ENCODE data around the gene KCTD20.
"Not testable (repeated sequence)": the region's sequence is repeated elsewhere in the genome, so short reads cannot be mapped to it uniquely, and the experiment has no call there.

Gene KCTD20

DNA sequence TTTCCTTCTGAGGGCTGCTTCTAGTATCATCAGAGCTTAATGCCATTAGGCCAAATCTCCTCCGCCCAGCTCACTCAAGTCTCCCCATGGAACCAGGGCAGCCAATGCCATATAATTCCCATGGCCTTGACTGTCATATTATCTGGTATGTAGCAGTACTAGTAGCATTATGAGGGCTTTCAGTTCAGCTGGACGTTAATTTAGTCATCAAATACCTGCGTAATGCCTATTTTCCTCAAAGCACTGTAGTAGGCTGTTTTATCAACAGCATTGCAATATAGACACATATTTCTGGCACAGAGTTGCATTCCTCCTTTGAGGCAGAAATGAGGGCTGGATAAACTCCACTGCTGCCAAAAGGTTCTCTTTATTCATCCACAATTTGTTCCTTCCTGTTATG, 1.7 kb downstream of the KCTD20 start:
- no peak for DNase-seq (ENCODE audit: low read depth in 2 of 2)

DNA sequence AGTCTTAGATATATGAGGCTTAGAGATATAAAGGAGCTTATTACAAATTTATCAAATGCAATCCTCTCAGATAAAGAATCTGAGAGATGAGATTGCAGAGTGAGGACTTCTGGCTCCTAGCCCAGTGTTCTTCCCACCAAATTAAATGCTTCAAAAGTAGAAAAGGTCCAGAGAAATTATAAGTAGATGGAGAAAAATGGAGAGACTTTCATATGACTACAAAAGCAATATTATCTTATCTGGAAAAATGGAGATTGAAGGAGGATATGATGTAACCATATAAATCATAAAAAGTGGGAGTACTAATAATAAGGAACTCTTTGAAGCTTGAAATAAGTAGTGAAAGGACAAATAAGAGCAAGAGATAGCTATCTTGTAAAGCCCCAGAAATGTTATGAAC, 2.8 kb downstream of the KCTD20 start:
- DNase-seq (ENCODE audit: low read depth in 2 of 2), result no peak

DNA sequence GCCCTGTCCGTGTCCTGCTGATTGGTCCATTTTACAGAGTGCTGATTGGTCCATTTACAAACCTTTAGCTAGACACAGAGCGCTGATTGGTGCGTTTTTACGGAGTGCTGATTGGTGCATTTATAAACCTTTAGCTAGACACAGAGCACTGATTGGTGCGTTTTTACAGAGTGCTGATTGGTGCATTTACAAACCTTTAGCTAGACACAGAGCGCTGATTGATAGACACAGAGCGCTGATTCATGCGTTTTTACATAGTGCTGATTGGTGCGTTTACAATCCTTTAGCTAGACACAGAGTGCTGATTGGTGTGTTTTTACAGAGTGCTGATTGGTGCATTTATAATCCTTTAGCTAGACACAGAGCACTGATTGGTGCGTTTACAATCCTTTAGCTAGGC, 6.4 kb downstream of the KCTD20 start:
- DNase-seq (ENCODE audit: low read depth in 2 of 2), result not testable (repeated sequence)

DNA sequence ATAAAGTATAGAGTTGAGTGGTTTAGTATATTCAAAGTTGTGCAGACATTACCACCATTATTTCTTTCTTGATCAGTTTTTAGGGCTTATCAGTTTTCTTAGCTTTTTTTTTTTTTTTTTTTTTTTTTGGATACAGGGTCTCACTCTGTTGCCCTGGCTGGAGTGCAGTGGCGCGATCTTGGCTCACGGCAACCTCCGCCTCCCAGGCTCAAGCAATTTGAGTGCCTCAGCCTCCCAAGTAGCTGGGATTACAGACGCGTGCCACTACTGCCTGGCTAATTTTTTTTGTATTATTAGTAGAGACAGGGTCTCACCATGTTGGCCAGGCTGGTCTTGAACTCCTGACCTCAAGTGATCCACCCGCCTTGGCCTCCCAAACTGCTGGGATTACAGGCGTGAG, 10.1 kb downstream of the KCTD20 start:
- DNase-seq (ENCODE audit: low read depth in 2 of 2), result not testable (repeated sequence)

DNA sequence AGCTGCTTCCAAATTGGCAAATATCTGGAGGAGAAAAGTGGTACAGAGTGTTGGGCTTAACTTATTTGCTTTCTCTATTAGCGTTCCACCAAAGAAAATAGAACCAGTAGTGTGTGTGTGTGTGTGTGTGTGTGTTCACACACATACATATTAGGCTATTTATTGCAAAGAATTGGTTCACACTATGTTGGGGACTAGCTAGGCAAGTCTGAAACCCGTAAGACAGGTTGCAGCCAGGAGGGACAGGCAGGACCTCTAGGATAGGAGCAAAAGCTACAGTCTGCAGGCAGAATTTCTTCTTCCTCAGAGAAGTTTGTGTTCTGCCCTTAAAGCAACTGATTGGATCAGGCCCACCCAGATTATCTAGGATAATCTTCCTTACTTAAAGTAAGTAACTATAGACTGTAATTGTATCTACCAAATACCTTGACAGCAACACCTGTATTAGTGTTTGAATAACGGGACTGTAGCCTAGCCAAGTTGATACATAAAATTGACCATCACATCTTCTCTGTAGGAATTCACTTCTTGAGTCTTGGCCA, 12.8 kb downstream of the KCTD20 start:
- DNase-seq (ENCODE audit: low read depth in 2 of 2), result no peak

DNA sequence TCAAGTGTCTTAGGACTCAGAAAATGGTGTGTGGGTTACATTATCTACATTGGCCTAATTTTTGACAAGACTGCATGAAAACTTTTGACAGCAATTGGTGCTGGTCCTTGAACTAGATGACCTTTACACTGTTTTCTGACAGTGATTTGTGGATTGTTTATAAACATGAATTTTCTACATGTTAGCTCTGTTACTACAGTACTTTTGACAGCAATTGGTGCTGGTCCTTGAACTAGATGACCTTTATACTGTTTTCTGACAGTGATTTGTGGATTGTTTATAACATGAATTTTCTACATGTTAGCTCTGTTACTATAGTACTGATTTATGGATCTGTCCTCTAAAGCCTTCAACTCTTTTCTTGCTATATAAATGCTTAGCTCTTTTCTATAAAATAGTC, 16.7 kb downstream of the KCTD20 start:
- no peak for DNase-seq (ENCODE audit: low read depth in 2 of 2)

DNA sequence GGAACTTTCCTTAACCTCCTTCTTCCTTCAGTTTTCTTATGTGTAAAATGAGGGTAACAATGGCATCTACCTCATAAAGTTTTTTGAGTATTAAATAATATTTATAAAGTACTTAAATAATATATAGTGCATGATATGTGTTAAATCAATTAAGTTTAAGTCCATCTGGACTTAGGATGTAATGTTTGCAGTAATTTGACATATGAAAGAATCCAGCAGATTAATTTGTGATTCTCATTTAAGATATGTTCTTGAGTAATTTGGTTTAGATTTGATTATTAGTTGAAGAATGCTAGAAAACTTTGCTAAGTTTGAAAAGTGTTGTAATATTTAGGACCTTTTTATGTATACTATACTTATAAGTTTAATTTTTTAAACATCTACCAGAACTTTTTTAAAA, 18.1 kb downstream of the KCTD20 start:
- no peak for DNase-seq (ENCODE audit: low read depth in 2 of 2)

DNA sequence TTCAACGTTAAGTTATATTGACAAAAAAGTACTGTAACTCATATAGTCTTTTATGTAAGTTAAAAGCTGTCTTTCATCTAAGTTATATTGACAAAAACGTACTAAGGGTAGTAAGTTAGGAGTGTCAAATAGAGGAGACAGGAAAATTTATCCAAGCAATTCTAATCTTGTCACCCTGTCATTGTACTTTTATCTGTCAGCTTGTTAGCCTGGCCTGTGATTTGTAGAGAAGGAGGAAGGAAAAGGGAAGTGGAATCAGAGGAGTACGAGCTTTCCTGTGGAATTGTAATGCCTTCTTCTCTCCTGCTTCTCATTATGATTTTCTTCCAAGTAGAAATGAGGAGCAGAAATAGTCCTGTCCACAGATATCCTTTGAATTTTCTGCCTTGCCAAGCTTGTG, 18.8 kb downstream of the KCTD20 start:
- no peak for DNase-seq (ENCODE audit: low read depth in 2 of 2)

DNA sequence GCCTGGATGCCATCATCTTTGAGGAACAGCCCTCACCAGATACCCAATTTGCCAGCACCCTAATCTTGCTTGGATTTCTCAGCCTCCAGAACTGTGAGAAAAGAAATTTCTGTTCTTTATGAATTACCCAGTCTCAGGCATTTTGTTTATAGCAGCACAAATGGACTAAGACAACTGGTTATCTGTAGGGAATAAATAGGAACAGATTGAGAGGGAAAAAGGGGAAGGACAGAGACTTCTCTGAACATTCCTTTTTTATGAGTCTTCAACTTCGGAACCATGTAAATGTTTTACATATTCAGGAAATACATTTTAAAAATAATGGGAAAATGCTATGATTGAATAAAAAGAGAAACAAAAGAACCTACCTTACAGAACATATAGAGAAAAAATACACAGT, 20.9 kb downstream of the KCTD20 start:
- no peak for DNase-seq (ENCODE audit: low read depth in 2 of 2)

DNA sequence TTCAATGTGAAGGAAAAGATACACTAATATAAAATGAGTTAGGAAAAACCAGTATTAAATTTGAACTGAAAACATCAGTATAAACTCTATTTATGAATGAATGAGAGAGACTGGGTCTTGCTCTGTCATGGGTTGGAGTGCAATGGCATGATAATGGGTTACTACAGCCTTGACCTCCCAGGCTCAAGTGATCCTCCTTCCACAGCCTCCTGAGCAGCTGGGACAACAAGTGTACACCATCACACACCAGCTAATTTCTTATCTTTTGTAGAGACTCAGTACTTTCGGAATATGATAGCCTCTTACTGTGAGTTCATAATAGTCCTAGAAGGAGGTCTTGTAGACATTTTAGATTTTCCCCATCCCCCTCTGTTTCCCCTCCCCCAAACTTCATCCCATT, 21.4 kb downstream of the KCTD20 start:
- no peak for DNase-seq (ENCODE audit: low read depth in 2 of 2)

DNA sequence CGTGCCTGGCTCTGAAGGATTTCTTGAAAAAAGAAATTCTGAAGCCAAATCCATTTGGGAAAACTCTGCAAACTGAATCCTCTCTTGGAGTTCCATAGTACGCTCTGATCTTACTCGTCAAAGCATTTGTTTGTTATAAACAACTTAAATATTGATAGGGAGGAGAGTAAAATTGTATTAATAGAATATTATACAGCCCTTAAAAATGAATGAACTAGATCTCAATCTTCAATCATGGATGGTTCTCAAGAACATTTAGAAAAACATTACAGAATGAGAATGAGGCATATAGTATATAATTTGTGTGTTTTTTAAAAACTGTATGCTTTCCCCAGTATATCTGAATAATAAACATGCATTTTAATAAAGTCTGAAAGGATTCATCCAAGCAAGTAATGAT, 24.8 kb downstream of the KCTD20 start:
- no peak for DNase-seq (ENCODE audit: low read depth in 2 of 2)

DNA sequence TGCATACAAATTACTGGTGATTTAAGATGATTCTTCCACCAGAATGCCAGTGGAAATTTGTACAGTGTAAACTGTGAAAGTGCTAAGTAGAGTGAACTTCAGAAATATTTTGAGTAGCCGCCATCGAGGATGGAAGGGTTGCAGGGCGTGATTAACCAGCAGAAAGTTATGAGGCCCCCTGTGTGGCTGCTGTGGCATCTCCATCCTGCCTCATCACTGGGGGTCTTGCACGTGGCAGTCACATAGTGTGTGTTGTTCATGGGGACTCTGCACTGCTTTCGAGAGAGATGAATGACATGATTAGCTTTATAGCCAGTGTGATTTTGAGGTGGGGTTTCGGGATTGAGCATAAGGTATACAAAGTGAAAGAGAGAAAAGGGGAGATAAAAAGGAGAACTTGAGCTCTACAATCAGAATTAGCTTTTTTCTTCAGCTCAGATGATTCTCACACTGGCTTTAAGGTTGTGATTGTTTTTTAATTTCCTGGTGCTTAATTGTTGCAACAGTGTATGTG, 26.4 kb downstream of the KCTD20 start:
- no peak for DNase-seq (ENCODE audit: low read depth in 2 of 2)

DNA sequence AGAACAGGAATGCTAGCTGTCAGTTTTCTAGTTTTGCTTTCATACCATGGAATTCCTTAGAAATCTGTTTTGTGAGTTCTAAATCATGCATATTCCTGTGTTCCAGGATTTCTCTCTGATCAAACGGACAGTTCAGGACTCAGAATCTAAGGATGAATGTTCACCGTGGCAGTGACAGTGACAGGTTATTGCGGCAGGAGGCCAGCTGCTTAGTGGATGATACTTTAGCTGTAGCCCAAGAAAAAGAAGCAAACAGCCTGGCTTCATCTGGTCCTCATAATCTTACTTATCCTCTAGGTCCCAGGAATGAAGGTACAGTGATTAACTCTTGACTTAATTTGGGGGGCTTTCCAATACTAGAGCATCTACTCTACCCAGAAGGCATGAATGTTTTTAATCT, 27.1 kb downstream of the KCTD20 start:
- no peak for DNase-seq (ENCODE audit: low read depth in 2 of 2)

DNA sequence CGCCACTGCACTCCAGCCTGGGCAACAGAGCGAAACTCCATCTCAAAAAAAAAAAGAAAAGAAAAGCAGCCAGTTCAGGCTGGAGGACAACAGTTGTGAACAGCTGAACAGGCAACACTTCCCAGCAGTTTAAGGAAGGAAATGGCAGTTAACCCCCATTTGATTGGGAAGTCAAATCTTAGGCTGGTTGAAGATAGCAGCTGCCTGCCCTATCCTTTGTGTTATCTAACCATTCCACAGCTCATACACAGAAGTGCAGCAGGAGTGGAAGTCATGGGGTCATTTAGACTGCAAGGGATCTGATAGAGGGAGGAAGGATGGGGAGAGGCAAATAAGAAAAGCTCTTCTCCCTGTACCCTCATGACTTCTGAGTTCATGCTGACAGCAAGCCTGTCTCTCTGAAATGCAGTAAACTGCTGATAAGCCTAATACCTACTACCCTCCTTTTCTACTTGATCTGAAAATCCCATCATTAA, 35.3 kb downstream of the KCTD20 start:
- no peak for DNase-seq (ENCODE audit: low read depth in 2 of 2)

DNA sequence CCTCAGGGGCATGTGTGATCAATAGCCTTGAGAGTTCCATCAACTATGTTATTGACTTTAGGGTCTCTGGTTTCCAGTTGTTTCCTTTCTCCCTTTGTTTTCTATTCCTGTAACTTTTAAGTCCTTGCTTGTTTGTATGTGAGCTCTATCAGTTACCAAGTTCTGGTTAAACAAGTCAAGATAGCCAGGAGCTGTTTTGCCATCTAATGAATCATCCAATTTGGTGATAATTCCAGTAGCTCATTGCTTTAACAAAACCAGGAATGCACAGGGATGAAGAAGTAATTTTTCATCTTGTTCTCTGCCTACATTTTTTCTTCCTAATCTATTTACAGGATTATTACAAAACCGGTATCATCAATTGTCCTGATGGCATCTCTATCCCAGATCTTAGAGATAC, 36.5 kb downstream of the KCTD20 start:
- DNase-seq (ENCODE audit: low read depth in 2 of 2), result no peak

DNA sequence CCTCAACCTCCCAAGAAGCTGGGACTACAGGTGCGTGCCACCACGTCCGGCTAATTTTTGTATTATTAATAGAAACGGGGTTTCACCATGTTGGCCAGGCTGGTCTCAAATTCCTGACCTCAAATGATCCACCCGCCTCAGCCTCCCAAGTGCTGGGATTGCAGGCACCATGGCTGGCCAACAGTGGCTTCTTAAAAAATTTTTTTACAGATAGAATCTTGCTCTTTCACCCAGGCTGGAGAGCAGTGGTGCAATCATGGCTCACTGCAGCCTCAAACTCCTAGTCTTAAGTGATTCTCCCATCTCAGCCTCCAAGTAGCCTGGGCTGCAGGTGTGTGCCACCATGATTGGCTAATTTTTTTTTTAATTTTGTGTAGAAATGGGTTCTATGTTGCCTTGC, 40.5 kb downstream of the KCTD20 start:
- not testable (repeated sequence) for DNase-seq (ENCODE audit: low read depth in 2 of 2)

DNA sequence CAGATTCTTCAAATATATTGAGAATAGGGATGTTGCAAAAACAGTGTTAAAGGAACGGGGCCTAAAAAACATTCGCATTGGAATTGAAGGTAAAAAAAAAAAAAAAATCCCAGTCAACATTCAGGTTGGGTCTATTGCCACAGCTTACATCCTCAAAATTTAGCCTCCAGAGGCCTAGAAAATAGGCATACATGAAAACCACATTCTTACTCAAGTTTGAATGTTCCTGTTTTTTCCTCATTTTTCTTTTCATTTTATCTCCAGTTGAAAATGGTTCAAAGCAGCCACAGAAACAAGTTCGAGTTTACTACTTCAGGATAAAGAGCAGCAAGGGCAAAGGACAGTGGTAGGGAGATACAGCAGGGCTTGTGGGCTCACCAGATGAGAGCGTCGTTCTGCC, 41.9 kb downstream of the KCTD20 start:
- DNase-seq (ENCODE audit: low read depth in 2 of 2), result no peak

DNA sequence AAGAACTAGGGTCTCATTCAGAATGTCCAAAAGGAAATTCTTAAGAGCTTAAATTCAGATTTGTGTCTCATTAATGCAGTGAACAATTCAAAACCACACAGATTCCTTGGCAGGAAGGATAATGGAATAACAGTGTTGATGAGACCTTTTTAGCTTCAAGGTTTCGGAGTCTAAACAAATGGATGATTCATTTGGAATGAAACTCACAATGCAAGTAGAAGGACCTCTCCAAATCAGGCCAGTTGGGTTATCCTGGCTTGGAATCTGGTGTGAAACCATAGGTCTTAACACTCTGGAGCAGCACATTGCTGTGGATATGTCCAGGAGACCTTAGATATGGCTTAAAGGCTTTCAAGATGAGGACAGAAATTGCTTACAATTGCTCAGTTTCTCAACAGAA, 44.9 kb downstream of the KCTD20 start:
- DNase-seq (ENCODE audit: low read depth in 2 of 2), result no peak

DNA sequence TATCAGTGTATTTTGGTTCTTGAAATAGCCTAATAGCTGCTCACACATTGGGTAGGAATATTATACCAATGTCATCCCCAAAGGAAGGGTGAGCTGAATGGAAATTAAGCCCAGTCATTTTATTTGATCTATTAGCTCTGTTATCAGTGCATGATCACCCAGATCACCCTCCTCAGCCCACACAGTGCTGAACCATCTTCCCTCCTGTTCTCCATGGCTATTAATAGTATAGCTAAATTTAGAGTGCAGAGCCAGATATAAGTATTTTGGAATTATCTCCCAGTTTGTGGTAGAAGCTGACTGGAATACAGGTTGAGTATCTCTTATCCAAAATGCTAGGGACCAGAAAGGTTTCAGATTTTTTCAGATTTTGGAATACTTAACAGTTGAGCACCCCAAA, 45.4 kb downstream of the KCTD20 start:
- DNase-seq (ENCODE audit: low read depth in 2 of 2), result no peak

DNA sequence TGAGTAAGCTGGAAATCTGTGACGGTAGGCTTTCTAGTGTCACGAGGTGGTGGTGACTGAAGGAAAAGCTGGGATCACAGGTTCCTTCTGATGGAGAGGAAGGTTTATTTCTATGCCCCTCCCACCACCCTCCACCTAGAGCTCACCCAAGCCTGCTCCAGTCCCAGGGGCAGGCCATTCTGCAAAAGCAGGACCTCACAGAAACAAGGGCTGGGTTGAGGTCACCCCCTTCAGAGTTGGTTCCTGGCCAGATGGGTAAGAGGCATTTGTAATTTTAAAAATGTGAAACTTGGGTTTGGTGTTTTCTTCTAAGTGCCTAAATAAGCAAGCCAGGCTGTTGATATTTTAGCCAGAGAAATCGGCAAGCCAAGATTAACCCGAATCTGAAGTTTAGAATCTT, 46.6 kb downstream of the KCTD20 start:
- no peak for DNase-seq (ENCODE audit: low read depth in 2 of 2)

DNA sequence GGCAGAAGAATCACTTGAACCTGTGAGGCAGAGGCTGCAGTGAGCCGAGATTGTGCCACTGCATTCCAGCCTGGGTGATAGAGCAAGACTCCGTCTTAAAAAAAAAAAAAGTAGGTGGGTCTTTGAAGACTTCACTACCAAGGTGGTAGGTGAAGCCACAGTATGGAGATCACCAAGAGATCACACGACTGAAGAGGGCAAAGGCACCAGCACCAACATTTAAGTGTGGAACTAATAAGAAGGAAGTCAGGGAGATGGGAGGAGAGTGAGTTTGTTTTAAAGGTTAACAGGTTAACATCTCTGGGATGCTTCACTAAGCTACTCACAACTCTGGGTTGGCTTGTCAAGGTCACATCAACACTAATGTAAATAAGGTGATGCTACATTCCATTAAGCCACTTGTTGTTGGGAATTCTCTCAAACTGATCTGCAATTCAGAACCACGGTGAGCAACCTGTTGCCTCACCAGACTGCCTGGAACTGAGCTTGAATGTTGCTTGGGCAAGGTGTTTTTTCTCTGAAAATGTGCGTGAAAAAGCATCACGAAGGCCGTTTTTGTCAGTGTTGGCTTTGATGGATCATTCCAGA, 48.7 kb downstream of the KCTD20 start:
- DNase-seq (ENCODE audit: low read depth in 2 of 2), result no peak

DNA sequence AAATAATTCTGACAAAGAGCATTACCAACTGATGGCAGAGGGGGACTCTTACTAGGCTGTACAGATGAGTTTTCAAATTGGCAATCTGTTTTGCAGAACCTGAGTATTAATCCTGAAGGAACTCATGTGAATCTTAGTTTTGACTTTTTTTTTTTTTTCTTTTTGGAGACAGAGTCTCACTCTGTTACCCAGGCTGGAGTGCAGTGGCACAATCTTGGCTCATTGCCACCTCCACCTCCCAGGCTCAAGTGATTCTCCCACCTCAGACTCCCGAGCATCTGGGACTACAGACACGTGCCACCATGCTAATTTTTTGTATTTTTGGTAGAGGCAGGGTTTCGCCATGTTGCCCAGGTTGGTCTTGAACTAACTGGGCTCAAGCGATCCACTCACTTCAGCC, 49.3 kb downstream of the KCTD20 start:
- no peak for DNase-seq (ENCODE audit: low read depth in 2 of 2)

DNA sequence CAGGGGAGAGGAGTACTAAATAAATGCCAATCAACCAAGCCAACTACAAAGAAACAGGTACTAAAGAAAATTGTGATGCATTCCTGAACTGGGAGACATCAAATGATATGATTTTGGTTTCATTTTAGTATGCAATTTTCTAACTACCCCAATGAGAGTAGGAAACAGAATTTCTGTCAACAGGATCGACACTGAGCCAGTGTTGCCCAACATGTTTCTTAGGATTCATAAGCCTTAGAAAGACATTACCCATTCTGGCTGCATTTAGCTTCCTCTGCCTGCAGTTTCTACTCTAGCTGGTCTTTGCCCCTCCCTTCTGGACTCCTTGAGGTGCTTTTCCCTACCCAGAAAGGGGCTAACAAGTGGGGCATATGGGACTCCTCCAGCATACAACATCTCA, 49.8 kb downstream of the KCTD20 start:
- no peak for DNase-seq (ENCODE audit: low read depth in 2 of 2)

DNA sequence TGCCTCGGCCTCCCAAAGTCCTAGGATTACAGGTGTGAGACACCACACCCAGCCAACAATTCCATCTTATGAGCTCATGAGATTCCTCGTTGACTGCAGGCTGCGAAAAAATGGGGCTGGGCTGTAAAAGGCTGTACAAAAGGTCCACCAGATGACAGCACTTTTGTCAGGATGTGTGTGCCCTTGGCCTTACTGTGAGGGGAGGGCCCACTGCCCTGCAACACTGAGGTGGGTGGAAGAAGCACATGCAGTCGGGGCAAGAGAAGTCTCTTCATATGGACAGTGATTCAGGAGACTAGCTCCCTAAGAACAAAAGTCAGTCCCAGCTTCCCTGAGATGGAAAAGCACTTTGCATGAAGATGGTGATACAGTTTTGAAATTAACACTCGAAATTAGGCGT, 50.5 kb downstream of the KCTD20 start:
- DNase-seq (ENCODE audit: low read depth in 2 of 2), result no peak
